CD4-positive, alpha-beta T cell treated with Interleukin-6 at 100 ng/mL for 8 hours (primary cell): ENCODE data around the gene LSM10.

ENCODE experiments used
- DNase-seq: peaks from one replicate; pipeline ENCODE4 v3.0.0-alpha.2; 2020; ENCODE audit warnings: mixed read lengths, low spot score

The LSM10 gene

DNA sequence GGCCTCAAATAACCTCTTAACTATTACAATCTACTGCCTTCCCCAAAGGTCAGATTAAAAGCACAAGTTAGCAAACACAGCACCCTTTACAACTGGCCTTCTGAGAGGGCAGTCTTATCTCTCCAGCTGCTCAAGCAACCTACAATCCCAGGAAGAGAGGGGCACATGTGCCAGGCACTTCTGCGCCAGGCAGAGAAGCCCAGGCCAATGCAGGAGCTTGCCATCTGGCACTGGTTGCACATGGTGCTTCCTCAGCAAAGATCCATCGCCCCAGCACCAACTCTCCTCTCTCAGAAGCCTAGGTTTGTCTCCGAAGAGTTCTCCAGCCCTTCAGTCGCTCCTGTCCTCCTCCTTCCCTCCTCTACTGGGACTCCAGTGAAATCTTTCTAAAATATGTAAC, 14.5 kb downstream of the LSM10 start:
- no peak for DNase-seq

DNA sequence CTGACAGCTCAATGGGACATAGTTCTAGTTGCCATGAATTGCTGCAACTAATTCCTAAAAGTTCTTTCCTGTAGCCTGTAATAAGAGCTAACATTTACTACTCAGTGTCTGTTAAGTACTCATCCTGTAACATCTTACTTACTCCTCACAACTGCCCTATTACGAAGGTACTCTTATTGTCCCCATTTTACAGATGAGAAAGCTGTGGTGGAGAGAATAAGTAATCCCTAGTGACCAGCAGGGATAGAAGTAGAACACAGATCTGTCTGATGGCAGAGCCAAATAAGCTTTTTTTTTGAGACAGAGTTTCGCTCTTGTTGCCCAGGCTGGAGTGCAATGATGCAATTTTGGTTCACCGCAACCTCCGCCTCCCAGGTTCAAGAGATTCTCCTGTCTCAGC, 15.0 kb downstream of the LSM10 start:
- DNase-seq = no peak

DNA sequence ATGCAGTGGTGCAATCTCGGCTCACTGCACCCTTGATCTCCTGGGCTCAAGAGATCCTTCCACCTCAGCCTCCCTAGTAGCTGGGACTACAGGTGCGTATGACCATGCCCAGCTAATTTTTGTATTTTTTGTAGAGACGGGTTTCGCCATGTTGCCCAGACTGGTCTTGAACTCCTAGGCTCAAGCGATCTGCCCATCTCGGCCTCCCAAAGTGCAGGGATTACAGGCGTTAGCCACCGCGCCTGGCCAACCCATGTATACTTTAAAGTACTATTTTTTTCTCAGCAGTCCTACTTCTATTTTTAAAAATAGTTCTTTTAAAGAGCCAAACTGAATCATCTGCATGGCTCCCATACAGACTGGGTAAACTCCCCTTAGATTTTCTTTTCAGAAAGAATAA, 15.5 kb downstream of the LSM10 start:
- DNase-seq = no peak

DNA sequence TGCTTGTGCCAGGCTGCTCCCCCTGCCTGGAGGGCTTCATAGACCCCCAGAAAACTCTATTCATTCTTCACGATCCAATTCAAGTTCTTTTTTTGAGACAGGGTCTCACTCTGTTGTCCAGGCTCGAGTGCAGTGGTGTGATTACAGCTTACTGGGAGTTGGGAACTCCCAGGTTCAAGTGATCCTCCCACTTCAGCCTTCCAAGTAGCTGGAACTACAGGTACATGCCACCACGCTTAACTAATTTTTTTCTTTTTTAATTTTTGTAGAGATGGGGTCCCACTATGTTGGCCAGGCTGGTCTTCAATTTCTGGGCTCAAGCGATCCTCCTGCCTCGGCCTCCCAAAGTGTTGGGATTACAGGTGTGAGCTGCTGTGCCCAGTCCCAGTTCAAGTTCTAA, 16.3 kb downstream of the LSM10 start:
- DNase-seq = no peak

DNA sequence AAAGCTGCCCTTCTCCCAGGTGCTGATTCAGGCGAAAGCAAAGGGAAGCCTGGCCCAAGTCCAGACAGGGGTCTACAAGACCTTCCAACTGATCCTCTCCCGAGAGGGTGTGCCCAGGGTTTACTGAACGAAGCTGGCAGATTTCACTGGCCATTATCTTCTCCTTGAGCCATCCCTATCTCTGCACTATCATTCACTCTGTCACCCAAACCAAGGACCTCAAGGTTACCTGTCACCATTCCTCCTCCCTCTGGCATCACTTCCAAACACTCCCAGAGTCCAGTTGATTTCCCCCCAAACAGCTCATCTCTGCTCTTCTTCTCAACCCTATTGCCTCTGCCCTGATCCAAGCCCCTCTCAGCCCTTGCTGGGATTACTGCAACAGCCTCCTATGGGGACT, 16.9 kb downstream of the LSM10 start:
- DNase-seq = no peak

DNA sequence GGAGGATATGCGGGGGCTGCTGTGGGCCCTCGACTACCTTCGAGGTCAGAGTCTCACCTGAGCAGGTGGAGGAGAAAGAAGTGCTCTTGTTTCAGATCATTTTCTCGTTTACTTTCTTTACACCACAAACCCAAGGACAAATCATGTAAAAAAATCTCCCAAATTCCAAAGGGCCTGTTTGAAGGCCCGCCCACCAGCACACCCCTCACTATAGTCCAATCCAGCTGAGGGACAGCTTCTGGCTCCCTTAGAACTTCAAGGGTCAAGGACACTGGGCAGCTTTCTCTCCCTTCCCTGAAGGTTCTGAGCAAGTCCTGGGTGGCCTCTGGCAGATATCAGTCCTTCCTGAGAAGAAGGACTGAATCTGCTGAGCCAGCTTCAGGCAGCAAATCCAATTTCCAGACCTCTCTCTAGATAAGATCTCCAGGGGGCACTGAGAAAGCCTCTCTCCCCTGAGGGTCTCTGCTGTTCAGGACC, 17.5 kb downstream of the LSM10 start:
- DNase-seq = no peak

DNA sequence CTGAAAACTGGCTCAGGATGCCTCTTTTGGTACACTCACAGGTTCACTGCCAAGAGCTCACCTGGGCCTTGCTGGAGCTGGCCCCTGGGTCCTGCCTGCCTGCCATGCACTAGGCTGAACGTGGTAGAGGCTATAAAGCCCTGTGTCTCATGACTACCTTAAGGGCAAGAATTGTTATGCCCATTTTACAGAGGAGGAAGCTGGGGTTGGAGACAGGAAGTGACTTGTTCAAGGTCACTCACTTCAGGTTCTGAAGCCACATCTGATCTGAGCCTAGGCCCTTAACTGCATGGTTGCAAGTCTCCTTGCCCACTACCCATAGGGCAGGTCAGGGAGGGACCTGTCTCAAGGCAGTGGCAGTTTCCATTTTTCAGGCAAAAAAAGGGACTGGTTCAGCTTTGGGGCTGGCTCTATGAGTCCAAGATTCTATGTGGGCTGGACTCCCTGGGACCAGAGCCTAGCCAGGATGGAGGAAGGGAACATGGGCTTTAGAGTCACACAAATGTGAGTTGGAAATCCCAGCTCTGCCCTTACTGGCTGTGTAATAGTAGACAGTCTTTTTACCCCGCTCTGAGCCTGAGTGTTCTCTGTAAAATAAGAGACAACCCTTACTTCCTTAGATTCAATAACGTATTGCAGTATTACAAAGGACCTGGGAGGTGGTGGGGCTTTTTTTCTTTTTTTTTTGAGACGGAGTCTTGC, 19.8 kb downstream of the LSM10 start:
- no peak for DNase-seq

DNA sequence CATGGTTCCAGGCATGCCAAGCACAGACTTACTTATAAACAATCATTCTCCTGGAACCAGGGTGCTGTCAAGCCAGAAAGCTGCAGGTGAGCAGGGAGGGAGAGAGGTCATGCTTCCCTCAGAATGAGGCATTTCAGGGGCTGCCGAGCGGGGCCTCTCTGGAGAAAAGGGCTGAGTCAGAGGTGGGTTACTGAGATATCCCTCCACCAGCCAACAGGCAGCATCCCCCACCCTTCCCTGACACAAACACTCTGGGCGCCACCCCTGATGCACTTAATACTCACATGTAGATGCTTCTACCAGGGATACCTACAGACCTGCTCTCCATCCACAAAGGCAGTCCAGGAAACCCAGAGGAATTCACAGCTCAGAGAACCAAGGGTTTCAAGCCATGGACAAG, 25.1 kb downstream of the LSM10 start:
- no peak for DNase-seq

DNA sequence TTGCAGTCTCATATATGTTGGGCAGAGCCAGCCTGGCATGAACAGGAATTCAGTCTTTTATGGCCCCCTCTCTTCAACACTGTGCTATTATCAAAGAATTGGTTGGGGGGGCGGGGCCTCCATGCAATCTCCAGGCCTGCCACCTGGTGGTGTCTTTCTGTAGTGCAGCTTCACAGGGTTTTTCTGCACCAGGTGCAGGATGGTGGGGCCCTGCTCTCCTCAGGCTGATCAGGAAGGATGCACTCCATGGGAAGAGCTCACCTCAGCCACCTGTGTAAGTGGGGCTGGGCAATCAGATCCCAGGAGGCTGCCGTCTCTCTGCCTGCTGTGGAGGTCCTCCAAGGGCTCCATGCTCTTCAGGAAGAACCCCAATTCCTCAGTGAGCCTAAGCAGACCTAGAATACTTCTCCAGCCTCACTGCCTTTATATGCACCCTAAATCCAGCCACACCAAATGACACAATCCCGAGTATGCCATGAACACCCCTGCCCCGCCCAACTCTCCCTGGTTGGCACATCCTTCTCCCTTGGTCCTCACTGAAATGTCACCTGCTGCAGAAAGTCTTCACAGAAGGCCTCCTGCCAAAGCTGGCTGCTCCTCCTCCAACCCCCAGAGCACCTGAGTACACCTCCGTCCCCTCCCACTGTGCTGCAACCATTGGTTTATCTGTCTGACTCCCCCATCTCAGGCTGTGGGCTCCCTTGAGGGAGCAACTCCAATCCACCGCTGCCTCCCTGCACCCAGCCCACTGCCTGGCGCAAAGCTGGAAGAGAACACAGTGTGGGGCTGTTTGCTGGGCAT, 28.4 kb downstream of the LSM10 start:
- DNase-seq = peak; percentile 78

DNA sequence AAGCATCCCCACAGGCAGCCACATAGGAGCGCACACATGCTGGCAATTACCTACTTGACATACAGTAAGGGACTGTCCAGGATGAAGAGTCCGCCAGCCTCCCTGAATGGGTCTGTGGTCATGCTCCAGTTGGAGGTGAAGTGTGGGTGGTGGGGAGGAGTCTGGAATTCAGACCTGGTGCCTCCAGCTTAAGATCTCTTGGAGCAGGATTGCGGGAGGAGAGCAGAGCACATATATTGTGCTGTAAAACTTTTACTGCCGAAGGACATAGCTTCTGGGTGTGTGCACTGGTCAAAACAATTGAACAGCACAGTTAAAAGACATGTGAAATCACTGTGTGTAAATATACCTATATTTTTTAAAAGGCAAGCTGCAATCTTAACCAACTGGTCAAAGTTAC, 29.9 kb downstream of the LSM10 start:
- DNase-seq = no peak

DNA sequence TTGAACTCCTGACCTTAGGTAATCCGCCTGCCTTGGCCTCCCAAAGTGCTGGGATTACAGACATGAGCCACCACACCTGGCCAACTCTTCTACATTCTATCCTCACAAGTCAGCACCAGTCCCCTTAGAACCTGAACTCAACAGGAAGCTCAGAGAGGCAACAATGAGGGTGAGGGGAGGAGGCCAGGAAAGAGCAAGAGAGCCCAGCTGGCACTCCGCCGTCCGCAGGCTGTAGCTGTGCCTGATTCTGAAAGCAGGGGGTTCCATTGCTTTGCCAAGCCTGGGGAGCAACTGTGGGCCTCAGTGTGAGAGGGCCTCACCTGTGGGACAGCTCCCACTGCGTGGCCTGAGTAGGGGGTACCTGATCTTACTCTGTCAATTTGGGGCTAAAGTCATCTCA, 30.6 kb downstream of the LSM10 start:
- peak; percentile 69 for DNase-seq

DNA sequence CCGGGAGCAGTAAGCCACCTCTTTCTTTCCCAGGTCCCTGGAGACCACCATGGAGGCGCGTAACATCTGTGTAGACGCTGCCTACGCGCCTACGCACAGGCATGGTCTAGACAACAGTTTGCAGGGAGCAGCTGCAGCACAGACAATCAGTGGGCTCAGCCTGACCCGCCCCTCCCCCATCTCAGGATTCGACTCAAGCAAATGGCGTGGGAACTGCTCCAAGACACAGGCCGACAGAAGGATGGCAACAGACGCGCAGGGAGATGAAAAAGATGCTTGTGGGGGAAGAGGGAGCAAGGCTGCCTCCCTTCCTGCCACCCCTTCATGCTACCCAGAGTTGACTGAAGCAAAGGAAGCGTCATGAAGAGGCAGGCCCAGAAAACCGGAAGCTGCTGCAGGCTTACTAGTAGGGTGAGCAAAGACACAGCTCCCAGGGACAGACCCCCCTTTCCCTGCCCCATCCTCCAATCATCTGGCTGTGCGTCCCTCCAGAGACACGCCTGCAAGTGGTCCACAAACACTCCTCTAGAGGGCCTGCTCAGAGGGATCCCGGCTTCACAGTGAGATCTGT, 31.5 kb downstream of the LSM10 start:
- peak; percentile 75 for DNase-seq

DNA sequence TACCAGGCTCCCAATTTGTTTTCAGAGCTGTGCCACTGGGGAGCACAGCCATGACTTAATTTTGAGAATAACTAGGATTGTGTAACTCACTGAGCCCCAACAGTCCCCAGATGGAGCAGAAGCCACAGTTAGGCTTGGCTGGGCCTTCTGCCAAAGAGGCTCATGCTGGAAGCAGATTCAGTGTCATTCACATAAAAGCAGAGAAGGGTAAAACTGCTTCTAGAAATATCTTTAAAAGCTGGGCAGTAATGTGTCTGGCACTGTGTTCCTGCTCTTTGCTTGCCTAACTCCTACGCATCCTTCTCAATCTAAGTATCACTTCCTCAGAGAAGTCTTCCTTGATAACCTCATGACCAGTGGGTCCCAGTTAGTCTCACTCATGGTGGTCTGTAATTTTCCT, 32.3 kb downstream of the LSM10 start:
- no peak for DNase-seq

DNA sequence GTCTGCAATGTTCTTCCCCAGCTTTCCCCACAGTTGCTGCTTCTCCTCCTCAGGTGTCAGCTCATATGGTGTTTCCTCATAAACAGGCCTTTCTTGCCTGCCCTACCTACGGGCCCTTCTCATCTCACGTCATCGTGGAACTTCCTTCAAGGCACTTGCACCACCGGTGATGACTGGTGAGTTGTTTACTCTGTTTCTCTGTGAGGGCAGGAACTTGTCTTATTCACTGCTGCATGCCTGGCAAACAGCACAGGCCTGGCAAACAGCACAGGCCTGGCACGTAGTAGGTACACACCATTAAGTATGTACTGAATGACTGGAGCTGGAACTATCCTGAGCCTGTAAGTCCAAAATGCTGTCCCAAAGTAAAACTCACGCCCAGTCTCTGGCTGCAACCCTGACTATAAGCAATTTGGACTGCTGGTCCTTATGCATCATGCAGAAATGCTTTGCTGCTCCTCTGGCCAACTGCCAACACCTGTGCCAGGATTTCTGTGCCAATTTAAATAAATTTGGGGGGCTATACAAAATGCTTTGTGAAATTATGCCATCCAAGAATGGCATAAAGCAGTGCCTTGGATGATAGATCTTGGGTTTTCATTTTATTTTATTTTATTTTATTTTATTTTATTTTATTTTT, 37.7 kb downstream of the LSM10 start:
- DNase-seq = peak; percentile 45

DNA sequence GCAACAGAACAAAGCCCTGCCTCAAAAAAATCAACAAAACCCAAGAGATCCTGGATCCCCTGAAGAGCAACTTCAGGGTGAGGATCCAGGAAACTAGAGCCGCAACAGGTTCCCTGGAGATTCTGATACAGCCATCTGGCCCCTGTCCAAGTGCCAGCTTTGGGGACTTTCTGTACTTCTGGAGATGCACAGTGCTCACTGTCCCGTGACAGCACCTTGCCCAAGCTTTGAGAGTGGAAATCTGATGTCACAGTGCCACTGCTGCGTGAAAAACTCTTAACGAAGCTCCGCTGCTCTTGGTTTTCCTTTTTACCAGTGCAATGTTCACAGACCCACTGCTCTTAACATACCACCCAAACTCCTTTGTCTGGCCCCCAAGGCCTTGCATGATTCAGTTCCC, 38.3 kb downstream of the LSM10 start:
- DNase-seq = no peak

DNA sequence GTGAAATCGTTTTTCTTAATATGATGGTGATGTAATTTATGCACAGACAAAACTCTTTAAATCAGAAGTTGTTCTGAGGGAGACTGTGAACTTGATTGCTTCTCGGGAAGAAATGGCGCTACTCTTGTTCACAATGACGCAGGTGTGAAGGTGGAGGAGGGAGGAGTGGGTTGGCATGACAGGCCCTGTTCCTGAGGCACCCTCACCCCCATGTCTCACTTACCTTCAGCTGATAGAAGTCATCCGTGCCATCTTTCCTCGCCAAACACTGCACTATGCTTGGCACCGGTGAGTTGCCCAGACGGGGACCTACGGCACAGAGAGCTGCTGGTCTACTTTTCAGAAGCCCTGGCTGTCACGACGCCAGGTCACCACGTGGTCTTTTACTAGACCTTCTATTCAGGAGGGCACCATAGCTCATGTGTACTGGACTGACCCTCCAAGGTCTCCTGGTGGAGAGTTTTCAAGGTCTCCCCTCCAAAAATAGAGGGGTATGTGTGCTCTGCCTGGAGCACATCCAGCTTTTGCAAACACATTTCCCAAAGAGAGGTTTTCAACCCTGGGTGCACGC, 39.1 kb downstream of the LSM10 start:
- DNase-seq = no peak

DNA sequence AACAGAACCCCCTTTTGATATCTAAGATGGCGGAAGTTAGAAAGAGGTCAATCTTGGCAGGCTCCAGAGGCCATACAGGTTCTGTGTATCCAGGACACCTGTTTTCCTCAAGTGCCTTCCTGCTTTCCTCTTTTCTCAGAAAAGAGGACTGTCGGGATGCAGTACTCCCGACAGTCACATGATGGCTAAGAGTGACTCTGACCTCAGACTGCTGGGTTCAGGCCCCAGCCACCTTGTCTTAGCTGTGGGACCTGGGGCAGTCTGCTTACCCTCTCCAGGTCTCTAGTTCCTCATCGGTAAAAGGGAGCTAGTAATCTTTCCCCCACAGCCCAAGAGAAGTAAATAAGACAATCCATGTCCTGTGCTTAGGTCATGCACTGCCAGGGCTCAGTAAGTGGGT, 41.9 kb downstream of the LSM10 start:
- DNase-seq = no peak

DNA sequence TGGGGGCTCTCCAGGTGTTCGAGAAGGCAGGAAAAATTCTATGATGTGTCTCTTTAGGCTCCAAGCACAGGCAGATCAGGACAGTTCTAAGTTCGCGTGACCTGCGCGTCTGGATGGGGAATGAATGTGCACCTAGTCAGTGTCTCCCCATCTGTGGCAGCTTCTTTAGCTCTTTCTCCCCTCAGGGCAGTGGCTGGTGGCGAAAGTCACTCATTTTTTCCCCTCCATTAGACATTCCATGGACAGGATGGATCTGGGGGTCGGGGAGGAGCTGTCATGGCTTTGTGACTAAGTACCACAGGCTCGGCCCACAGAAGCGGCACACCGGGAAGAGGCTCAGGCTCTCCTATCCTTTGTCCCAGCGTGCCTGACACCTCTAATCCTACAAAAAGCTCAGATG, 43.2 kb downstream of the LSM10 start:
- DNase-seq = no peak

DNA sequence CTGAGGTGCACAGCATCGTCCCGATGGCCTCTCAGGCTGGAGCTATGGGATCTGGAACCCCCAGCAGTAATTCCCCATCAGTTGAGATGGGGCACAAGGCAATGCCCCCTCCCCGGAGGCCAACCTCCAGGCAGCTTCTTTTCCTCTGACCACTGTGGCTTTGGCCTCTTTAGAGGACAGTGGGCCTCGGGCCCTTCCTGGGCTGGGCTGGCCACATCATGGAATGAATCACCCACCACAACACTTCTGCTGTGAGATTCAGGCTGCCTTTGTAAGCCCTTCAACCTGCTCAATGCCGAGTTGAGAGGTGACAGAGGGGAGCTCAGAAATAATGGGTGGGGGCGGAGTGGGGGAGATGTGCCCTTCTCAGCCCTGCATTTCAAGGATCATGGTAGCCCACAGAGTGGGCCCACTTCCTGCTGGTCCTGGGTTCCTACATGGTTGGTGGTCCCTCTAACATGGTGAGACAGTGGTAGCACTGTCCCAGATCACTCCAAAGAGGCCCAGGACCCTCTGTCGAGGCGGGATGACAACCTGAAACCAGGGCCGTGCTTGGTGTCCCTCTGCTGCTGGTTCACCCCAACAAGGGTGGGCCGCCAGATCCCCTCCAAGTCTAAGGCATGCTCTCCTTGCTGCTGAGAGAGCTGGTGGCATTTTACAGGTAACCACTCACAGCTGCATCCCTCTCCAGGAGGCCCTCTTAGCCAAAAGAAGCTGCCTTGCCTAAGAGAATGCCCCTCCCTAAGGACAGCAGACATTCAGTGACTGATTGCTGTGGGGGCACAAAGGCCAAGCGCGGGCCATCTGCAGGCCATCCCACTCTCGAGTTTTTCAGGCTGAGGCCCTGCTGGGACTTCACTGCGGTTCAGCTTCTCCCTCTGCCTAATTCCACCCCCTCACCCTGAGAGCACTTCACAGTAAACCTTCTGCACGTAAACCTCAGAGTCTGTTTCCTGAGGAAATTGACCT, 44.5 kb downstream of the LSM10 start:
- DNase-seq = no peak

DNA sequence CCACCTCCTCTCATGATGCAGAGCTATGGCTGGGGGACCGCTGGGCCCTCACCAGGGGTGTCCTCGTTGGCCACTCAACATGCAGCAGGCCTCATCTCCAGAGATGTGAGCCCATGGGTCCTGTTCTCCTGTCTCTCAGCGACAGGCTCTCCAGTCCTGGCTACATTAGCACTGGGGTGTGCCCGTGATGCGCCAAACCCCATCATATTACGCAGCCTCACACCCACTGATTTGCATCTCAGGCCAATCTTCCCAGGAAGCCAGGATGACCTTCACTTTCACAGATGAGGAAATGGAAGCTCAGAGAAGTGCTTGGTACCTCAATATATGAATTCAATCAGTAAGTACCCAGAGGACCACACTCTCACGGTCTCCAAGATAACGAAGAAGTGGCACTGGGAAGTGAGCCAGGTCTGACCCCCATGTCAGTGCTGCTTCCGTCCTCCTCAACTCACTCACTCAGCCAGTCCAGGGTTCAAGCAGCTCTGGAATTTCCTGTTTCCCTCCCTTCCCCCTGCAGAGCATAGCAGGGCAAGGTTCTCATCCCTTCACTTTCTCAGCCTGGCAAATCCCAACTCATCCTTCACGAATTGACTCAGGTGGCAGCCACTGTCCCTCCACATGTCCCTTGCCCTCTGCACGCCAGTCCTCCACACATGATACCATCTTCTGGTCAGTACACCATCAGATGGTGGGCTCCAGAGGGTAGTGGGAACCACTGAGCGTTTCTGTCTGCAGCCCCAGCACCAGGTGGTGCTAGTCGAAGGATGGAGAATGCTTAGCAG, 45.4 kb downstream of the LSM10 start:
- DNase-seq = no peak
